T-helper 1 cell treated with Interleukin-12 subunit alpha and Interleukin-12 subunit beta and Interleukin-4 antibody, amounts not matched to agents 30 μg/mL and 1 μg/mL, for 36 hours (primary cell): ENCODE data around the gene NNT.
"Not testable (repeated sequence)": the region's sequence is repeated elsewhere in the genome, so short reads cannot be mapped to it uniquely, and the experiment has no call there.

ENCODE experiments used
- H3K27ac Mint-ChIP-seq: one replicate; pipeline ENCODE4 v1.8.0; 2021; ENCODE audit warnings: mild to moderate bottlenecking, mixed read lengths
- H3K27me3 Mint-ChIP-seq: one replicate; pipeline ENCODE4 v1.8.0; 2021; ENCODE audit warnings: low read depth, mixed read lengths
- H3K36me3 Mint-ChIP-seq: one replicate; pipeline ENCODE4 v1.8.0; 2021; ENCODE audit warnings: low read depth, mixed read lengths
- H3K4me1 Mint-ChIP-seq: one replicate; pipeline ENCODE4 v1.8.0; 2021; ENCODE audit warnings: low read depth, mixed read lengths
- H3K4me3 Mint-ChIP-seq: one replicate; pipeline ENCODE4 v1.8.0; 2021; ENCODE audit warnings: mild to moderate bottlenecking, moderate library complexity, mixed read lengths
- H3K9me3 Mint-ChIP-seq: one replicate; pipeline ENCODE4 v1.8.0; 2021; ENCODE audit warnings: mixed read lengths

NNT gene

DNA sequence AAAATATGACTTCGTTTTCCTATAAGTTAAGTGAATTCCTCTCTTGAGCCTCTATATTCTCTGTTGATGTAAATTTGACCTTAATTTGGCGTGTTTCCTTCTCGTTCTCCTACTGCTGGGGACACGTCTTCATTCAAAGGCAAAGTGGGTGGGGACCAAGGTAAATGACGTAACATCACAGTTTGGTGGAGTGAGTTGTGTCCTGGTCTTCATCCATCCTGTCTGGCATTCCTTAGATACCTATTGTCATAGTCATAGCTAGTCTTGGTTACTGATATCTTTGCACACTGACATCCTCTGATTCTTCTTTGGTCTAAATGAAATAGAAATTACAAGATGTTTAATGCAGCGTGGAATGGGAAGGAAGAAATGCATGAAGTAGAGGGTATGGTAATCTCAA, 108.5 kb downstream of the NNT start:
- Mint-ChIP-seq H3K4me3 (no peak overlapping the region), H3K9me3 (no peaks in the 10 kb centered on the region), H3K27ac (no peak overlapping the region), H3K27me3 (no peaks in the 10 kb centered on the region), H3K4me1 (no peaks in the 10 kb centered on the region), H3K36me3 (no peaks in the 10 kb centered on the region)

DNA sequence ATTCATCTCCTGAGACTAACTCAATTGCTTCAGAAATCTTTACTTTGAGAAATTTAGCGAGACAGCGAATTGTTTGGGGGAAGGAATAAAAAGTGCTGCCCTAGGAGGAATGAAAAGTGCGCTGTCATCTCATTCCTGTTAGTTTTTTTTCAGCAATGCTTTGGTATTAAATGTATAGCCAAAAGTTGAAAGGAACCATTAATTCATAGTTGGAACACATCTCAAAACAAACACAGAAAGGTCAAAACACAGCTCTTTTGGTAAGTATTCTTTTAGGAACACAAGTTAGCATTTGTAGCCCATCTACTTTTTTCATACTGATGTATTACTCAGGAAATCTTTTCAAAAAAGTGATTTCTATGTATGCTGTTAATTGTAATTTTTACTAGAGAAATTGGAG, 109.1 kb downstream of the NNT start:
- Mint-ChIP-seq H3K36me3 (no peaks in the 10 kb centered on the region), H3K9me3 (no peaks in the 10 kb centered on the region), H3K27ac (no peak overlapping the region), H3K4me1 (no peaks in the 10 kb centered on the region), H3K4me3 (no peak overlapping the region), H3K27me3 (no peaks in the 10 kb centered on the region)

DNA sequence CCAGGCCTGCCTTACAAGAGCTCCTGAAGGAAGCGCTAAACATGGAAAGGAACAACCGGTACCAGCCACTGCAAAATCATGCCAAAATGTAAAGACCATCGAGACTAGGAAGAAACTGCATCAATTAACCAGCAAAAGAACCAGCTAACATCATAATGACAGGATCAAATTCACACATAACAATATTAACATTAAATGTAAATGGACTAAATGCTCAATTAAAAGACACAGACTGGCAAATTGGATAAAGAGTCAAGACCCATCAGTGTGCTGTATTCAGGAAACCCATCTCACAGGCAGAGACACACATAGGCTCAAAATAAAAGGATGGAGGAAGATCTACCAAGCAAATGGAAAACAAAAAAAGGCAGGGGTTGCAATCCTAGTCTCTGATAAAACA, 116.8 kb downstream of the NNT start:
- peaks cover 13% of the 10 kb centered on the region for H3K9me3 Mint-ChIP-seq
- not testable (repeated sequence) for H3K27me3 Mint-ChIP-seq, H3K4me1 Mint-ChIP-seq, H3K27ac Mint-ChIP-seq, H3K36me3 Mint-ChIP-seq, H3K4me3 Mint-ChIP-seq

GRCh38 chr5:43728581-43728980, 125.6 kb downstream of the NNT start:
- no peak overlapping the region for H3K27ac Mint-ChIP-seq
- no peak overlapping the region for H3K4me3 Mint-ChIP-seq
- H3K4me1 Mint-ChIP-seq, result no peaks in the 10 kb centered on the region
- peaks cover 12% of the 10 kb centered on the region for H3K27me3 Mint-ChIP-seq
- no peaks in the 10 kb centered on the region for H3K9me3 Mint-ChIP-seq
- no peaks in the 10 kb centered on the region for H3K36me3 Mint-ChIP-seq

GRCh38 chr5:43729846-43730478, 127.0 kb downstream of the NNT start:
- no peak overlapping the region for H3K4me3 Mint-ChIP-seq
- peaks cover 12% of the 10 kb centered on the region for H3K27me3 Mint-ChIP-seq
- H3K27ac Mint-ChIP-seq, result no peak overlapping the region
- no peaks in the 10 kb centered on the region for H3K9me3 Mint-ChIP-seq
- no peaks in the 10 kb centered on the region for H3K36me3 Mint-ChIP-seq
- H3K4me1 Mint-ChIP-seq, result no peaks in the 10 kb centered on the region

DNA sequence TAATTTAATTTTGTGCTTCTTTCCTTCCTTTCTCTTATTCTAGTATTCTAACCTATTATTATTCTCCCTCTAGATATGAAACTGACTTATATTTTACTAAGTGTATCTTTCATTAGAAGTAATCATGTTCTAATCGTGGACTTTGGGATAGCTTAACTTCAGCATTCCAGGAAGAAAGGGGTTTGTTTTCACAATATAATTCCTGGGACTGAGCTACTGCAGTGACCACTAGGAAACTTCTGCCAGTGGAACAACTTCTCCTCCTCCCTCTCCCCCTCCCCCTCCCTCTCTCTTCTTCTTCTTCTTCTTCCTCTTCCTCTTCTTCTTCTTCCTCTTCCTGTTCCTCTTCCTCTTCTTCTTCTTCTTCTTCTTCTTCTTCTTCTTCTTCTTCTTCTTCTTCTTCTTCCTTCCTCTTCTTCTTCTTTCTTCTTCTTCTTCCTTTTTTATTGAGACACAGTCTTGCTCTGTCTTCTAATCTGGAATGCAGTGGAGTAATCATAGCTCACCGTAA, 127.9 kb downstream of the NNT start:
- H3K36me3 Mint-ChIP-seq, result no peaks in the 10 kb centered on the region
- H3K27me3 Mint-ChIP-seq, result peaks cover 9% of the 10 kb centered on the region
- H3K27ac Mint-ChIP-seq, result no peak overlapping the region
- no peak overlapping the region for H3K4me3 Mint-ChIP-seq
- no peaks in the 10 kb centered on the region for H3K9me3 Mint-ChIP-seq
- no peaks in the 10 kb centered on the region for H3K4me1 Mint-ChIP-seq

- Mint-ChIP-seq H3K4me1 (no peaks in the 10 kb centered on the region), H3K27ac (no peak overlapping the region), H3K9me3 (no peaks in the 10 kb centered on the region), H3K36me3 (no peaks in the 10 kb centered on the region), H3K4me3 (no peak overlapping the region), H3K27me3 (peaks cover 5% of the 10 kb centered on the region)
Measured at GRCh38 chr5:43731573-43731972, 128.6 kb downstream of the NNT start.

GRCh38 chr5:43745923-43746548, 143.1 kb downstream of the NNT start:
- not testable (repeated sequence) for H3K27me3 Mint-ChIP-seq, H3K36me3 Mint-ChIP-seq, H3K4me3 Mint-ChIP-seq, H3K4me1 Mint-ChIP-seq, H3K27ac Mint-ChIP-seq, H3K9me3 Mint-ChIP-seq

- Mint-ChIP-seq H3K4me1 (no peaks in the 10 kb centered on the region), H3K27me3 (no peaks in the 10 kb centered on the region), H3K9me3 (peaks cover 11% of the 10 kb centered on the region), H3K27ac (no peak overlapping the region), H3K4me3 (no peak overlapping the region), H3K36me3 (no peaks in the 10 kb centered on the region)
Measured at GRCh38 chr5:43750809-43751208, 147.8 kb downstream of the NNT start.

GRCh38 chr5:43753069-43753468, 150.1 kb downstream of the NNT start:
- Mint-ChIP-seq H3K27ac (no peak overlapping the region), H3K27me3 (no peaks in the 10 kb centered on the region), H3K4me1 (no peaks in the 10 kb centered on the region), H3K4me3 (no peak overlapping the region), H3K9me3 (peaks cover 8% of the 10 kb centered on the region), H3K36me3 (no peaks in the 10 kb centered on the region)
